ENCODE data around the gene UBL7.

Gene UBL7

GRCh38 chr15:74438206-74438605 is 22.8 kb downstream of the UBL7 start:
- DNase-seq: no peak

DNA sequence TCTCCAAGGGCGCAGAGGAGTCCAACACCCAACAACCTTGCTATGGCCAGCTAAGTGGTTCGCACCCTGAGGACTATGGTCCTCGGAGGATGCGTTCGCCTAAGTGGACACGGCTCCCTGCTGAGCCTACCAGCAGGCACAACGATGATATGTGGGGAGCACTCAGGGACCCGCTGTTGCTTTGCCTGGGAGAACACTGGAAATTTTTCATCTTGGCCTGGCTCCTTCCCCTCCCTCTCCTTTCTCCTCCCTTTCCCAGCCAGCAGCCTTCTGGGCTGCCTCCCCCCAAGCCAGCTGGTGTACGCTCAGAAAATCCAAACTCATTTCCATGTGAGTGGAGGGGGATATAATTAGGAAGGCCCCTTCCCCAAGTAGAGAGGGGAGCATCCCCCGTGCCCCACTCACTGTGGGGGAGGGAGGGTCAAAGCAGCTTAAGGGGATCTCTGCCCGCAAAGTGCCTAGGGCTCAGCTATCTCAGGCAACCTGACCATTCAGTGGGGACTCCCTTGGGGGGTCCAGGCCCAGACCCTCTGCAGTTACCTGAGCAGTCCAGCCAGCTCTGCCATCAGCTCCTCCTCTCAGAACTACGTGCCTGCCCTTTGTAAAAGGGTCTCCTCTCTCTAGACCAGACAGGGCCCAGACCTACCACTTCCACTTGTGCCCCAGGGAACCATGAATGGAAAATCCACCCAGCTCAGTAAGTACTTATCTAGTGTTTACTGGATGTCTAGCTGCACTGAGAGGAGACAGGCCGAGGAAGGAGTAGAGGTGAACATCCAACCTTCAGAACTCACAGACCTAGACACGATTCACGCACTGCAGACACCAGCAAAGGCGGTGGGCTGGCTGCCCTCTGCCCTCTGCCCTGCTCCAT is 26.5 kb downstream of the UBL7 start:
- no peak for DNase-seq

- peak; percentile 51 for DNase-seq
These were observed 27.2 kb downstream of the UBL7 start, which contains the start of gene SEMA7A for GRCh38 chr15:74433592-74434262. SEMA7A (minus strand) TSS chr15:74433958; CDS start chr15:74433918, 40 bp downstream.

DNA sequence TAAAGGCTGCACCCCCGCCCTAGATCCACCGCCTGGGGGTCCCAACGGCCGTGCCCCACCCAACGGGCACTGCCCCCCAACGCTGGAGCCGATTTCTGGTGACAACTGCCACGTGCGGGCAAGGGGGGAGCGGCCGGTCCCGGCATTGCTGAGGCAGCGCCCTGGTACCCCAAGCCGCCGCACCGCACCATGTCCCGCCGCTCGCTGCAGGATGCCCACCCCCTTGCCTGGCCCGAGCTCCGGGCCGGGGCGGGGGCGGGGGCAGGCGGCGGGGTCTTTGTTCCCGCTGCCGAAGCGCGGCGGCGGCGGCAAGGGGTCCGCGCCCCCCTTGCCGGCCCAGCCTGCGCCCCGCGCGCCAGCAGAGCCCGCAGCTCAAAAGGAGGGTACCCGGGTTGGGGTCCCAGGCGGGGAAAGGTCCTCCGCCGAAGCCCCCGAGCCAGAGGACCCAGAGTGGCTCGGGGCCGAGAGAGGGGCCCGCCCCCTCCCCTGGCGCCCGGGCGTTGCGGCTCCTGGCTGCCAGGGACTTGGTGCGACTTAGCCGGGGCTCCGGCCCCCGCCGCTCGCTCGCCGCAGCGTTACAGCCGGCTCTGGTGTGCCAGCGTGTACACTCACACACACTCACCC is 27.9 kb downstream of the UBL7 start:
- no peak for DNase-seq

GRCh38 chr15:74432271-74432967 is 28.5 kb downstream of the UBL7 start:
- no peak for DNase-seq

GRCh38 chr15:74431645-74432044 is 29.3 kb downstream of the UBL7 start:
- no peak for DNase-seq

DNA sequence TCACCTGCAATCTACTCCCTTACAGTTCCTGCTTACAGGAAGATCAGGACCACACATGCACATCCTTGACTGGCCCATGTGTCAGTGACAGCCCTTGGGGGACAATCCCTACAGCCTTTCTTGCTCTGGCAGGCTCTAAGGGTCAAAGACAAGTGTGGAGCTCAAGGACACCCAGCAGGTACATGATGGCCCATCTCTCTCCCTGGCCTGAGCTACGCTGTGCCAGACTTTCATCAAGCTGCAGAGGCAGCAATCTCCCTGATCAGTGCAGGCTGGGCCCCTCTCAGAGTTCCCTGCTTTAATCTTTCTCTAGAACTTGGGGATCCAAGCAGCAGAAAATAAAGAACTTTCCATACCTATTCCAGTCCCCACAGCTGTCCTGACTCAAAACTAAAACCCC is 29.8 kb downstream of the UBL7 start:
- no peak for DNase-seq

DNA sequence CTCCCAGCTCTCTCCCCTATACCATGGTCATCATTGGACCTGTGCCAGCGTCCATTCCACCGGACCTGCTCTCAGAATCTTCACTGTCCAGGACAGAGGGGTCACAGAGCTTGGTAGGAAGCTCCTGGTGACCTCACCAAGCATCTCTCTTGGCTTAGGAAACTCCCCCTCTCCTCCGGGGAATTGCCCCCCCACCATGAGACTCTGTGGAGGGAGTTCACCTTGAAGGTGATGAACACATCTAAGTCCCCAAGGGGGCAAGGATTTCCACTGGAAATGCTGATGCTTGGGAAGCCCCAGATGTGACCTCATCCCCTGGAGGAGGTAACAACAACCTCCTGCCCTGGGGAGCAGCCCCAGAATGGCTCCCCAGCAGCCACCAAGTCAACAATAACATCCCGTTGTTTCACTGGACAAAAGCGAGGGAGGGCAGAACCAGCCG is 30.4 kb downstream of the UBL7 start:
- DNase-seq: no peak

DNA sequence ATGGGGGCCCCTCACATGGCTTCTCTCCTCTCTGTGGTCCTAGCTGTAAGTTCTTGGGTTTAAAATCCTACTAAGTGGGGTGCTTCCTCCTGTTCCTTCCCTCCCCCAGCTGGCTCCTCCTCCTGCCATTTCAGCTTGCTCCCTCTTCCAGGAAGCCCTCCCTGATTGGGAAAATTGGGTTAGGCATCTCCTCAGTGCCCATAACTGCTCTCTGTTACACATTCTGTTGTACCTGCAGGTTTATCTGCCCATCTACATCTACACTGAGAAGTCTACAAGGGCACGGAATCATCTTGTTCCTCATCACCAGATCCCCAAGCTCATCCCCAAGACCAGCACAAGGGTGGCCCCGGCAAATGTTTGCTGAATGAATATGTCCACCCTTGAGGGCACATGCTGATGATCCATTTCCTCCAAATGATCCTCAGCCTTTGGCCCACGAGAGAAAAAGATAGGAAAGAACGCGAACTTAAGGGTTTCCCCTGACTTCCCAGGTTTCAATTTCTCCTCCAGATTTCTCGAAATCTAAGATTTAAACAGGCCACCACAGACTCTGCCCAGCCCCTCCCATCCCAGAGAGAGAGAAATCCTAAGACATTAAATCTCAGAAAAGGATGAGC is 31.1 kb downstream of the UBL7 start:
- no peak for DNase-seq

- DNase-seq: no peak
These were observed 31.8 kb downstream of the UBL7 start for GRCh38 chr15:74428970-74429780.

DNA sequence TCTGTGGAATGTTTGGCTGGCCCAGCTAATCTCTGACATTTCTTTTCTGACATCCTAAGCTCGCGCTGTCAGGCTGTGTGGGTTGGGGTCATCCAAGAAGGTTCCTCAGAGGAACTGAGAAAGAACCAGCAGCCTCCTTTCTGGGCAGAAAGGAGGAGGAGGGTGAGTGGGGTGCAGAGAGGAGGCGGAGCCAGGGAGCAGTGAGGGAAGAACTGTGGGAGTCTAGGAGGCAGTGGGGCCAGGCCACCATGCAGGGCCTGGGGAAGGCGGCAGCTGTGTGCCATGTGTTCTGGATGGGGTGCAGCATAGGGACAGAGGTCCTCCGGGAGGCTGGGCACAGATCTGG is 32.5 kb downstream of the UBL7 start:
- DNase-seq: no peak

DNA sequence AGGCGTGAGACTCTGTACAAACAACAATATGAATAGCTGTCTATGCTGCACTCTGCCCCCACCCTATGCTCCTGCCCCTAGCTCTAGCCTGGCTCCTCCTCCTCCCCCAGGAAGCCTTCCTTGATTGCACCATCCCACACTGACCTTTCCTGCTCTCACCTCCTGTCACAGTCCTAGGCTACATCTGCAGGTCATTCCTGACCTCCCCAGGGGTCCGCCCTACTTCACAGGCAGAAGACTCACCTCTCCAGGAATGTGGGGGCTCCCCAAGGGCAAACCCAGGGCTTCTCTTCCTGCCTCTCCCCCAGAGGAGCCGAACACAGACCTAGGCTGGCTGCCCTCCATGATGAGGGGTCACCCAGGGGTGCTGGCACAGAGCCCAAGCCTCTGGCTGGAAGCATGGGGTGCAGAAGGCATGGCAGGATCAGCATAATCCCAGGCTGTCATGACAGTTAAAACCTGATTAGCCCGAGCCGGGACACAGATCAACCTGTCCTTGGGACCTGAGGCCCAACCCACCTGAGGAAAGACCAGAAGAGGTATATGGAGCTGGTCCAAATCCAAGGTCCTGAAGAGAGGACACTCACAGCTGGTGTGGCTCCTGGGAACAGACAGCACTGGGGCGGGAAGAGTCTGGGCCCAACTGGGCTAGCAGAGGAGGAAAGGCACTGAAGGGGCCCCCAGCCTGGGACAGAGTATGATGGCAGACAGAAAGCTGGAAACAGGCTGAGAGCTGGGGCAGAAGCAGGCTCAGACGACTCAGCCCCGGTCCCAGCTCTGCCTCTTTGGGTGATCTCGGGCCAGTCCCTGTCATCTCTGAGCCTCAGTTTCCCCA is 33.1 kb downstream of the UBL7 start:
- DNase-seq: no peak

GRCh38 chr15:74426404-74427281 is 34.3 kb downstream of the UBL7 start:
- no peak for DNase-seq

GRCh38 chr15:74425630-74426029 is 35.3 kb downstream of the UBL7 start:
- DNase-seq: no peak

DNA sequence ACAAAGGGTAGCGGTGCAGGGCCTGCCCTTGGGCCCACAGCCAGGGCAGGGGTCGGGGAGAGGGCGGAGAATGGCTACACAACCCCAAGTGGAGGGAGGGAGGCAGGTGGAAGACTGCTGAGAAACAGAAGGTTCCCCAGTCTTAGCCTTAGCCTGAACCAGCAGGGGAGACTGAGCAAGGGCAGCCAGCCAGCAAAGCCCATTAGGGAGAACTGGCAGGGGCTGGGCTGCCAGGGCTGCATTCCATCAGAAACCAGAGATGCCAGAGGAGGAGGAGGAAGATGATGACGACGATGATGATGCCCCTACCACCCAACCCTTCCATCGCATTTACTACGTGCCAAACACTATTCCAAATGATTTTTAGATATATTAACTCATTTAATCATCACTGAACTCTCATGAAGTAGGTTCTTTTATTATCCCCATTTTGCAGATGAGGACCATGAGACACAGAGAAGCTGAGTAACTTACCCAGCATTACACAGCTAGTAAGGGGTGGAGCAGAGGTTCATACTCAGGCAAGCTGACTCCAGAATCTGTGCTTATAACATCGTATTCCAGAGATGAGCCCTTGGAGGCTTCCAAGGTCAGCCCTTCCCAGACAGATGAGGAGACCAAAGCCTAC is 35.9 kb downstream of the UBL7 start:
- no peak for DNase-seq

DNA sequence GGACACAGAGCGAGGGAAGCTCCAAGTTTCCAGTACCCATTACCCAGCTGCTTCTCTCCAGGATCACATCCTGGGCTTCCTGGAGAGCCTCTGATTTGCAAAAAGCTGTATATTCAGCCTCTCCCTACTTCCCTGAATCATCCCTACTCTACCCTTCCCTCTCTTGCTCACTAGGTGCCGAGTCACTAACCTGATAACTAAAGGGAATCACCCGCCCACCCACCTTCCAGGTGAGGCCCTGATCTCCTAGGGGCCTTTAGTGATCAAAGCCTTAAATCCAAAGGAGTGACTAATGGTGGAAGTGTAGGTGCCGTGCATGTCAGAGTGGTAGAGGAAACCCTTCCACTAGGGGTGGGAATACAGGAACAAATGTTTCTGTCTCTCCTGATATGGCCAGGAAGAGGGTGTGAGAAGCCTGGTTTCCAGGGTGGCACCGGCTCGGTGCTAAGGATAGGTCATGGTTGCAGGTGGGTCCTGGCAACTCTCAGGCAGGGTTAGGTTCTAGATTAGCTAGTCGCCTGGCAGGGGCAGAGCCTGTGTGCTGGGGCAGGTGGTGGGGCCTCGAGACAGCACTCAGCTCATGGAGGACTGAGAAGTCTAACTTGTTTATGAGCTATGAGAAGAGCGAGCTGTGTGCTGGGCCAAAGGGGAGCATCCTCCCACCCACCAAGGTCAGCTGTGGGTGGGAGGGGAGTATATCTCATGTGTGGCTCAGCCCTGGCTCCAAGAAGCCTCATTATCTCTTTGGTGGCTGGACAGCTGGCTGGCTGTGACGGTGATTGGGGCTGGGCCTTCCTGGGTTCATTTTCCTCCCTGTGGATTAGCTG is 37.3 kb downstream of the UBL7 start:
- DNase-seq: no peak

DNA sequence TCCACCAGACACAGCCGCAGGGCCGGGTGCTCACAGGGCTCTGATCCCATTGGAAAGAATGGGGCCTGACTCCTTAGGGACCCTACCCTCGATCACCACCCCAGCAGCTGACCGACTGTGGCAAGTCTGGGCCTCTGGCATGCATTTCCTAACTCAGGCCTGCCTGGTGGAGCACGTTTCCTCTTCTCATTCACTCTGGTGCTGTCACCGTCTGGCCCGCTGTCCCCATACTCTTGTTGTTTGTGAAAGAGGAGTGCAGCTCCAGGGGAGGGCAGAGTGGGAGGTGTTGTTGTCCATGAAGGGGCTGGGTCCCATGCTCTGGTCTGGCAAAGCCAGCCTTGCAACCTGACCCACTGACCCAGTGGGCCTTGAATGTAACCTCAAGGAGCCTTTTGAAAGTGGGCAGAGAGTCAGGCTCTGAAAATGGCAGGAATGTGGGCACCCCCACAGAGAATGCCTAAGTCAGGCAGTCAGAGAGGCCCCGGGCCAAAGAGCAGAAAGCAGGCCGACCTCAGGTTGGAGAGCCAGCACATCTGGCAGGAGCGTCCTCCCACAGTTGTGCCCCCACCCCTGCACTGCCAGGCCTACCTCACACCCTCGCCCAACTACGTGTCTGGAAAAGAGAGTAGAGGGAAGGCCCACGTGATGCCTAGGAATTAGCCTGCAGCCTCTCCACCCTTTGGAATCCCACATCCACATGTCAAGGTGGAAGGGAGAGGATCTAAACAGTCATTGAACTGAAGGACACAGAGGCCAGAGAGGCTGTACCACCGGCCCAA is 38.1 kb downstream of the UBL7 start:
- no peak for DNase-seq

GRCh38 chr15:74422265-74422651 is 38.7 kb downstream of the UBL7 start:
- DNase-seq: no peak
